ENCODE measurements around the gene SCAMP2.

DNA sequence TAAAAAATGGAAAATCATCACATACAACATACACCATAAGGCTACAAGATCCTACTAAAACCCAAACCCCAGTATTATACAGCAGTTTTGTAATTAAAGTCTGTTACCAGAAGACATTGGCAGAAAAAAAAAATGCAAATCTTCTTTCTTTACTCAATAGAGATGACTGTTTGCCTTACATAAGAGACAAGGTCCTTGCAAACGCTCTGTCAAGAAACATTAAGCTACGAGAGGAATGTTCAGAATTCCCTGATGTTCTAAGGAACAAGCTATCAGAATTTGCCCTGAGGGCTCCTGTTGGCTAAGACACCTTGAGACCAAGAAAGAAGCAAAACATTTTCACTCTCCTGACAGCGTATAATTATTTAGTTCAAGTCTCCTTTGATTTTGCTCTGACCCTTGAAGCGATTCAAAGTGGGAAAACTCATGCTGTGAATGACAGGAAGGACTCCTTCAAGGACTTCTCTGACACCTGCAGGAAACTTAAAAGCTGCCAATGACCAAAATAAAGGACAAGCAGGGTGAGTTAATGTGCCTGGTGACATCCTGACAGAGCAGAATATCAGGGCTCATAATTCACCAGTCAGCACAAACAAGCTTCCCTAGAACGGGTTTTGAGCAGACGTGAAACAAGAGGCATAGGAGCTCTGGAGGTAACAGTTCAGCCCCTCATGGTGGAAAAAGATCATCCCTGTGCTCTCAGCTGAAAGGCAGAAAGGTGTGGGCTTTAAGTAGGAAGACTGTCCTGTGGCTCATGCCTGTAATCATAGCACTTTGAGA, 2.5 kb downstream of the SCAMP2 start:
- no peak for TF ChIP-seq YY1 (IDR thresholded peaks at IDR 0.05; ENCODE audit: low read depth)
- no peak for TF ChIP-seq RAD21 (IDR thresholded peaks at IDR 0.05; ENCODE audit: low read depth)
- no peak for TF ChIP-seq CEBPB (IDR thresholded peaks at IDR 0.05)
- no peak for TF ChIP-seq EP300 (IDR thresholded peaks at IDR 0.05; ENCODE audit: borderline replicate concordance)
- TF ChIP-seq FOXM1 (IDR thresholded peaks at IDR 0.05; ENCODE audit: borderline replicate concordance, low read depth): no peak
- TF ChIP-seq EGR1 (IDR thresholded peaks at IDR 0.05): no peak

Data from Ishikawa (cell line).